GM19463 (cell line): ENCODE results near the gene MYH4.

Experiments used
- ATAC-seq: cut with Tn5 transposase; IDR thresholded peaks from one replicate; pipeline ENCODE4 v1.9.1; 2021; ENCODE audit warnings: mild to moderate bottlenecking, moderate library complexity; ENCODE audit not compliant: unreplicated experiment

The MYH4 gene

DNA sequence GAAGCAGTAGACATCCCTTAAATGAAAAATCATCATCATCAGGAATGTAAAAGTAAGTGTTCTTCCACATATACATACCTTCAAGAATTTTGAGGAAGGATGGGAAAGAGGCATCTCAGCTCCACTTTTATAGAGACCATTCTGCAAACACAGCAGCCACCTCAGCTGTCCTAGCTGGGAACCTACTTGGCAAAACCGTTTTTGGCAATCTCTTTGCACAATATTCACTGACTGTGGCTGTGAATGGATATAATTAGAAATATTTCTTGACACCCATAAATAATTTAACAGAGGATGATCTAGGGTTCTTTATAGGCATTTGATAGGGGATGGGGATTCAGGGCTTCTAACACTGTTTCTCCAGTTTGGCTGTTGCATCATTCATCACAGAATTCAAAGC lies at the start of gene MYH4:
Gene MYH4 (minus strand): TSS at position 101 of the 400 bp plus-strand sequence. CDS start 2,814 bp downstream, outside the sequence.
- no peak for ATAC-seq

DNA sequence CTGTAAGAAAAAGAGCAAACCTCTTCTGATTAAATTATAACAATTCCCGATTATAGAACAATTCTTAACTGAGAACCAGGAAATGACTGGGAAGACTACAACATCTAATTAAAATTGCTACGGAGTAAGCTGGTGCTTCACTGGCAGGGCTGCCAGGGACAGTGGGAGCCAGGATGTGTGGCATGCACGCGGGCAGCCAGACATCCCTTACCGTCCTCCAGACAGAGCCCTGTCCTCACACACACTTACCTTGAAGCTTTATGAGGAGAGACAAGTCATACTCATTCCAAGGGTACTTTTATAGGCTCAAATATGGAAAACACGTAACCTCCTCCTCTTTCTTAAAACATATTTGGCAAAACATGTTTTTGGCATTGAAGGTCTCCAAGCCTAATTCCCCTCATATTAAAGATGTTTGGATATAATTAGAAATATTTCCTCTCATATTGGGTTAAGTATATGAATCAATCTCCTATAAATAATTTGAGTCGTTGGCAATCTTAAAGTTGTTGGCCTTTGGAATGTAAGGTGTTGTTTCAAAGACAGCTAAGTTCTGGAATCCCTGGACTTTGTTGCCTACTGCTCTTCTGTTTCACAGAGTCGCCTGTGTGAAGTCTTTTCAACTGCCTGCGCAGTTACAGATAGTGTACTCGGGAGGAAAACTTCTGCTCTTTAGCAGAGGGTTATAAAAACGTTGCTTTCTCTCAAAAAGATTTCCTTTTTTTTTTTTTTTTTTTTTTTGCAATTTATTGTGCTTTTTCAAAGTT lies 49.1 kb upstream of the MYH4 start, which contains the start of gene MYH1:
Gene MYH1 (minus strand): TSS at position 272 of the 767 bp plus-strand sequence. CDS start 1,900 bp downstream, outside the sequence.
- no peak for ATAC-seq

DNA sequence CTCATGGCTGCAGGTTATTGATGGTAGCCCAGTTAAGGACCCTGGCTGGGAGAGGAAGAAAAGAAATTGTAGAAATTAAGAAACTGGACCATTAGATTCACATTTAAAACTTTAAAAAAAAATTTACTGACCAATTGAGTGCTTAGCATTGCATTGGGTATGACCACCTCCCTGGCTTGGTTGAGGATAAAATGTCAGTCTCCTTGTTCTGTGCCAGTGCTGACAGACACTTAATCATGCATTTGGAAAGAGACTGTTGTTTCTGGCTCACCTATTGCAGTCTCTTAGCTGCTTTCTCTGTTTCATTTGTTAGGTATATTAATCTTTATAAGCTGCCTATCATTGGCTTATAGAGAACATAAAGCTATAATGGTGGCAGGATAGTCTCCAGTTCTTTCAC lies 47.3 kb upstream of the MYH4 start:
- no peak for ATAC-seq

DNA sequence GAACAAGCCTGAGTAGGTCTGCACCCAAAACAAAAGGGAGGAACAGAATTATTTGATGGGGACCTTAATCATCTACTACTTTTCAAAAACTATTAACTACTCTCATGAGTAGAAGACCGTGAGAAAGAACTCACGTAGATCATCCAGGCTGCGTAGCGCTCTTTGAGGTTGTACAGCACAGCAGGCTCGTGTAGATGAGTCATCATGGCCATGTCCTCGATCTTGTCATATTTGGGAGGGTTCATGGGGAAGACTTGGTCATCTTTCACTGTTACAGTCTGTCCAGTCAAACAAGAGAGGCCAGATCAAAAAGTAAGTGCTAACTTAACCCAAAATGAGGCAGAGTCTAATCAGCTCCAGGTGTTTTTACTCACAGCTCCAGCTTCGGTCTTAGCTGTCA lies 46.7 kb upstream of the MYH4 start:
- ATAC-seq = no peak

DNA sequence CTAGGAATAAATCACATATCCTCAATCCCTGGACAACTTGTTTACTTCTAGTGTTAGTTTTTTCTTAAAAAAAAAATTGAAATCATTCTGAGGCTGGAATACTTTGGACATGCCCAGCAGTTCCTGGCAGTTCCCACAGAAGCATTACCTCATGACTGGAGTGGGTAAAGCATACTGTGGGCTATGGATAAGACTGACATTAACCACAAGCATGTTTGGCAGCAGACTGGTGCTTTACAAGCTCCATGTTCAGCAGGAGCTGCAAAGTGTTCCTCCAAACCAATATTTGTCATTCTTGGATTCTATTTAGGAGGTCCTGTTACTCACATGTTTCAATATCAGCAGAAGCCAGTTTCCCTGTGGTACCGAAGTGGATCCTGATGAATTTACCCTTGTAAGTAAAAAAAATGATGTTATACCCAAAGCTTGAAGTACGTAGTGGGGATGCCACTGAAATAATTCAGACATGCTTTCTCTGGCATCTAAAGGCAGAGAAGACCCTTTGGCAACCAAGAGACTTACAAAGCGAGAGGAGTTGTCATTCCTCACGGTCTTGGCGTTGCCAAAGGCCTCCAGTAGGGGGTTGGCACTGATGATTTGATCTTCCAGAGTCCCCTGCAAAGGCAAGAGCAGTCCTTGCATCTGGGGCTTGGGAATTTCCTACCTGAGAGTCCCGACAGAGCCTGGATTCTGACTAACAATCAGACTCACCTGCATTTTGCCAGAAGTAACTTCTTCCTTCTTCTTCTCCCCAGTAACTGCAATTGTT lies 44.1 kb upstream of the MYH4 start:
- no peak for ATAC-seq

DNA sequence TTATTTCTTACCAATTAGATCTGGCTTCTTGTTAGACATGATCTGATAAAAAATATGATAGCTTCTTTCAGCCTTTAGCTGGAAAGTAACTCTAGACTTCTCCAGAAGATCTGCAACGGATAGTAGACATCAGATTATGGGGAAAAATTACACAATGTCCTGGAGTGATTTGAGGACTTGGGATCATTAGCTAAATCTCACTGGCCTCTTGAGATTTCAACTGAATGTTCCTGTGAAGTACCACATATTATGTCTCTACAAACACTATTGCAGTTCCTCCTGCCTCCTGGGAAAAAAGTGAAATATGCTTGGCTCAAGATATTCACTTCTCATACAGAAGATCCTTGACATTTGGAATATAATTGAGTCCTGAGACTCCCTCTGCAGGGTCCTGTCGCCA lies 43.5 kb upstream of the MYH4 start:
- no peak for ATAC-seq

DNA sequence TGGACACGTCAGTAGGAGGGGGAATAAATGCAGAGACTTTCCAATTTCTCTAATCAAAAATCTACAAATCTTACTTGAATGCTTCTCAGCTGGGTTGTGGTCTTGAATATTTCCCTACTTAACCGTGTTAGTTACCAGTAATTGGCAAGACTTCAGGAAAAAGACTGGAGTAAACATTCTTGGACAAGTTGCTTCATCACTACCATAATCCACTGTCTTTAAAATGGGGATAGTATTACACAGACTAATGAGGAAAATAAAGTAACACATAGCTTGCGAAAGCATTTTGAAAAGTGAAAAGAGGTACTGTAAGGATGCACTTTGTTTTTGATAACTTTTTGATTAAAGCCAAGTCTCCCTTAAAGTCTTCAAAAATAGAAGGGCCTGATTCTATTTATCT lies 30.6 kb upstream of the MYH4 start:
- no peak for ATAC-seq

DNA sequence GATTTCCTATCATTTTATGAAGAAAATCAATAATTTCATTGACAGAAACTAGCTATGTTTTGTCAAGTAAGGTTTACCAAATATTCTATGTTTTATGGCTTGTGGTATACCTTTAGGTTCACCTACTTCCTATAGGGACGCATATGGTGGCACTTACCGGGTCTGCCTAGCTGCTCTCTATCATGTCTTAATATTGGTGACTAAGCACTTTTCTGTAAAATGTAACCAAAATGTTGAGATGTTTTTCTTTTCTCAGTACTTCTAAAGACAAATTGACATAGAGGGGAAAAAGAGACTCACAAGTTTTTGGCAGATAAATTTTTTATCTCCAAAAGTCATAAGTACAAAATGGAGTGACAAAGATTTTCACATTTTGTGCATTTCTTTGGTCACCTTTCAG lies 22.6 kb upstream of the MYH4 start:
- no peak for ATAC-seq

DNA sequence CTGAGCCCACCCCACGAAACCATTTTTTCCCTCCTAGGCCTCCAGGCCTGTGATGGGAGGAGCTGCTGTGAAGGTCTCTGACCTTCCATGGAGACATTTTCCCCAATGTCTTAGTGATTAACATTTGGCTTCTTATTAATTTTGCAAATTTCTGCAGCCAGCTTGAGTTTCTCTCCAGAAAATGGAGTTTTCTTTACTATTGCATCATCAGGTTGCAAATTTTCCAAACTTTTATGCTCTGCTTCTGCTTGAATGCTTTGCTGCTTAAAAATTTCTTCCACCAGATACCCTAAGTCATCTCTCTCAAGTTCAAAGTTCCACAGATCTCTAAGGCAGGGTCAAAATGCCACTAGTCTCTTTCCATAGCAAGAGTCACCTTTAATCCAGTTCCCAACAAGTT lies 12.9 kb upstream of the MYH4 start:
- ATAC-seq = no peak

DNA sequence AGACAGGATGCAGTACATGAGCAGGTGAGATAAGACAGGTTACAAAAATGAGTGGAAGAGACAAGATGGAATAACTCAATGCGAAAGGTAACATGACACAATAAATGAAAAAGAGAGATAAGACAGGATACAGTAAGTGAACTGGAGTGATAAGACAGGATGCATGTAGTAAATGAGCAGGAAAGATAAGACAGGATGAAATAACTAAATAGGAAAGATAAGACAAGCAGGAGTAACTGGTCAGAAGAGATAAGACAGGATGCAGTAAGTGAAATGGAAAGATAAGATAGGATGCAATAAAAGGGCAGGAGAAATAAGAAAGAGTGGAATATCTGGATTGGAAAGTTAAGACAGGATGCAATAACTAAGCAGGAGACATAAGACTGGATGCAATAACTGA lies 8.3 kb upstream of the MYH4 start:
- ATAC-seq = no peak

DNA sequence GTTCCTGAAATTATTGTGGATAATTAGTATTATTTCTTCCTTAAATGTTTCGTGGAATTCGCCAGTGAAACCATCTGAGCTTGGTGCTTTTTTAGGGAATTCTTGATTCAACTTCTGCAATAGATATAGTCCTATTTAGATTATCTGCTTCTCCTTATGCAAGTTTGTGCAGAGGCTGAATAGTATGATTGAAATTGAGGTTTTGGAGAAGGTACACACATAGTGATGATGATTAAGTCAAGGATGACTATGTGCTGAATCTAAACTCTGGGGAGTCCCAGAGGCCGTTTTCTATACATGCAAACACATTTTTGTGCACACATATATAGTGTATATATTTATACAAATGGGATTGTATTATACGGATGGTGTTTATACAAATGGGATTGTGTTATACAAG lies 5.2 kb upstream of the MYH4 start:
- ATAC-seq = no peak

DNA sequence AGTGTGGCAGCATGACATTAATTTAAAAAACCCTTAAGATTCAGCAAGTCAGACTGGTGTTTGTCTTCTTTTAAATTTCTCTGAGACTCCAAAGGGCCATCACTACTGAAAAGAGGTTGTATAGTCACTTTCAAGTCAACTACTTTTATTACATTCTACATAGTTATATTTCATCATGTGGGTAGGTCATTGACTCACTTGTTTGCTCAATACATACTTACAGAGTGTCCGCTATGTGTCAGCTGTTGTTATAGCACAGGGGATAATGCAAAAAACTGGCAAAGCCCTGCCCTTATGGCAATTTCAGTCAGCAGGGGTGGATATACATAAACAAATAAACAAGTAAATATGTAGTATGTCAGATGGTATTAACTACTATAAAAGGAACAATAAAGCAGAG lies 2.5 kb upstream of the MYH4 start:
- ATAC-seq = no peak

DNA sequence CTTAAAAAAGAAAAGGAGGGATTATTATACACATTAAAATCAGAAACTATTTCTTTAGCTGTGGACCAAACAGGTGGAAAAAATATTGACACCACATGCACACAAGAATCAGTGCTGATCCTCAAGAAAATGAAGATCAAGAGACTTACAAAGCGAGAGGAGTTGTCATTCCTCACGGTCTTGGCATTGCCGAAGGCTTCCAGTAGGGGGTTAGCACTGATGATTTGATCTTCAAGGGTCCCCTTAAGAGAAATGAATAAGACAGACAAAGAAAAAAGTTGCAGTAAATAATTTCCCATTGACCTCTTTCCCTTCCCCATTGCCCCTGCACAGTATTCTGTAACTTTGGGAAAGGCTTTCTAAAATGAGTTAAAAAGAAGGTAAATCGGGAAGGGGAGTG lies 6.0 kb downstream of the MYH4 start:
- ATAC-seq = no peak

DNA sequence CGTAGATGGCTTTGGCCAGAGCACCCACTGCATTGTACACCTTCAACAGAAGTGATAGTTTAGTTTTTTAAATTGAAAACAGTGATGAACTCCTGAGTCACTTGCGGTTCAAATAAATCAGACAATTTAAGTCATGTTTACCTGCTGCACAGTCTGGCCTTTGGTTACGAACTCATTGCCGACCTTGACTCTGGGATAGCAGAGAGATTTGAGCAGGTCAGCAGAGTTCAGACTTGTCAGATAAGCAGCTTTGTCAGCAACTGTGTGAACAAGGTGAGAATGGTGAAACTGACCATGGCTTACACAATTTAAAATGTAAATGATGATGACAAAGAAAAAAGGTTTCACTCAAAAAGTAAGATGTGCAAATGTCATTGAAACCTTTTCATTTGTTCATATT lies 9.3 kb downstream of the MYH4 start:
- ATAC-seq = no peak

DNA sequence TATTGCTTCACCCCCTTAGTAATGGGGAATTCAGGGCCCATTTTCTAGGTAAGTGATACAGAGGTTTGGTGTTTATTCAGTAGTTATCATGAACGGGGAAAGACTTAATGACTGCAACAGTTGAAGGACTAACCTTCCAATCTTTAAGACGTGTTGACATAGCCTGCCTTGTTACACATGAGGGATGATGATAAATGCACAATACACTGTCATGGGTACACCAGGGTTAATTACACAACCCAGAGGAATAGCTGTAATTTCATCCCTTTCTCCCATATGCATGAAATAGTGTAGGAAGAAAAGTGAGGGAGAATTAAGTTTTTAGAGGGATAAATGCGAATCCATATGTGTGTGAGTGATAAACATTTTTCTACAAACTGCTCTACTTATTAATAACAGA lies 10.7 kb downstream of the MYH4 start:
- no peak for ATAC-seq

DNA sequence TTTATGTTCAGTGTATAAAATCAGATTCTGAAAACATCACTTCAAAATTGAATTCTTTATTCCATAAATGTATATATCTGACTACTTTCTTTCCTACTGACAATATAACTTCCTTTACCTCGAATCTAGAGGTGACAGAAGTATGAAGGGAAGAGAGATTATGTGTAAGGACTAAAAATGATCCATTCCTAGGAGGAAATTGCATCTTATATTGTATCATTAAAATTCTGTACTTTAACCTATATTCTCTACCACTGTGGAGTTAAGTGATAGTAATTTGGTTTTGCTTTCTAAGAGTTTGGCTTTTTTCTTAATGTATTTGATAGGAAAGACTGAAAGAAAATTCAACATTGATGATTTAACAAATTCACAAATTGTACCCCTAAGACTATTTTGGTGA lies 11.4 kb downstream of the MYH4 start:
- ATAC-seq = no peak

DNA sequence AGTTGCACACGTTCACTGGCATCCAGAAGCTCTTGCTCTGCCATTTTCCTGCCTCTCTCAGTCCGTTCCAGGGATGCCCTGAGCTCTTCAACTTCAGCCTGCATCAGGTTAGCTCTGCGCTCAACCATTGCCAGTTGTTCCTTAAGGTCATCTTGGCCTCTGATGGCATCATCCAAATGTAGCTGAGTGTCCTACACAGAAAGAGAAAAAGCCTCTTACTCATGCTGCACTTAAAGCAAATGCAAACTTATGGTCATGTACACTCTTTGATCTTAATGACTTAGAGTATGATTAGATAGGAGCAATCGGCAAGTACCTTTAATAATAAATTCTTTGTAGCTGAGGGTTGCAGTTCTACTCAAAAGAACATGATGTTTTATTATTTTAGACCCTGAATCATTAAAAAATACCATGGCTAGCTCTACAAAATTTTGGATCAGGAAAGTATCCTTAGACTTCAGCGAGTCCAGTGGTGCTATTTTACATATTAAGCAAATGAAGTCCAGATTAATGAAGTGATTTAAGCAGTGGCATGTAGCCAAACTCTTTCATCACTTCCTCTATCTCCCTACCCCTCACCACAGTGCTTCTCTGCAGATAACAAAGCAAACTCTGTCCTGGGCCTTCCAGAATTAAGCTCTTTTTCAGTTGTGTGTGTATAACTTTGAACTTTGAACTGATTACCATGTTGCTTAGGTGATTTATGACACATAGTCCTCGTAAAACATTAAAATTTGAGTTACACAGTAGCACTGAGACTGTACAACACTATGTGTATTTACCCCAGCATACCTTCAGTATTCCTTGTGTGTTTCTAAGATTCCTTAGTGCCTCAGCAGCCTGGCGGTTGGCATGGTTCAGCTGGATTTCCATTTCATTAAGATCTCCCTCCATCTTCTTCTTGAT lies 22.1 kb downstream of the MYH4 start:
- no peak for ATAC-seq

DNA sequence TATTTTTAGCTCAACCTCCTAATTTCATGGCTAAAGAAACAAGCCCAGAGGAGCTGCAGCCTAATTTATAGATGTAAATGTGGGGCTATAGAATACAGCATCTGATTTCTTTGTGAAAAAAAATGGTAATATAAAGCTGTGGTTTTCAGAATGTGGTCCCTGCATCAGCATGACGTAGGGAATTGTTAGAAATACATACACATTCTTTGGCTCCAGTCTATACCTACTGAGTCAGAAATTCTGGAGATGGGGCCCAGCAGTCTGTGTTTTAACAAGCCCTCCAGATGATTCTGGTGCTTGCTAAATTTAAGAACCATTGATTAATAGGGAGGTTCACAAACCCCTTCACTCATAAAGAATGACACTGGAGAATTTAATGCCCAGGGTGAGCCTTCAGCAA lies 29.5 kb downstream of the MYH4 start:
- ATAC-seq = no peak

DNA sequence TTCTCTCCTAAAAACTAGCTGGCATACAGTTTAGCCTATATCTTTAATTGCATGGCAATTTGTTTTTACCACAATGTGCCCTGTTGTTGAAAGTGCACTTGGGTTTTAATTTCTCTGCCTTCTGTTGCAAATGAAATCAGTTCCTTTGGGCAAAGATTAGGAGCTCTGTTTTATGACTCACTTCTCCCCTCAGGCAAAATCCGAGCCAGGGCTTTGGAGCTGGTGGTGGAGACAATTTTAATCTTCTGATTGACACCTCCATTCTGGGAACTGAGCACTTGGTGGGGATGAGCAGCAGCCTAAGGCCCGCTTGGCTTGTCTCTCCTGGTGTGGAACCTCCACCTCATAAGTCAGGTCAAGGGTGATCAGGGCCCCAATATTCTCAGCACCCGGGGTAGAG lies 34.3 kb downstream of the MYH4 start:
- ATAC-seq = no peak

DNA sequence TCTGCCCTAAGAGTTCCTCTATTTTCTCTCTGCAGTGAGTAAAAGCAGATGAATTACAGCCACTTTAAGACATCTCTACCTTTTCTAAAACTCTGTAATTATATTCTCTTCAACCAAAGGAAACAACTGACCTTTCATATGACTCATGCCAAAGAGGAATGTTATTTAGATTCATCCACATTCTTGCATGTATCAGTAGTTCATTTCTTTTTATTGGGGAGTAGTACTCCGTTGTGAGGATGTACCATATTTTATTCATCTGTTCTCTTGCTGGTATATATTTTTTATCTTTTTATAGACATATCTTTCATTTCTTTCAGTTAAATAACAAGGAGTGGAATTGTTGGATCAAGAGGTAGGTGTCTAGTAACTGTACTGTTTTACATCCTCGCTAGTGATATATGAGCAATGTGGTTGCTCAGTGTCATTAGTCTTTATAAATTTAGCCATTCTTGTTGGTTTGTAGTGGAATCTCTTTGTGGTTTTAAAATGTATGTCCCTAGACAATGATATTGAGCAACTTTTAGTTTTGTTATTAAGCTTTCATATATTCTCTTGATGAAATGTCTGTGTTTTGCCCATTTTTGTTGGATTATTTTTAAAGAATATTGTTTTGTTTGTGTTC lies 39.8 kb downstream of the MYH4 start:
- no peak for ATAC-seq

DNA sequence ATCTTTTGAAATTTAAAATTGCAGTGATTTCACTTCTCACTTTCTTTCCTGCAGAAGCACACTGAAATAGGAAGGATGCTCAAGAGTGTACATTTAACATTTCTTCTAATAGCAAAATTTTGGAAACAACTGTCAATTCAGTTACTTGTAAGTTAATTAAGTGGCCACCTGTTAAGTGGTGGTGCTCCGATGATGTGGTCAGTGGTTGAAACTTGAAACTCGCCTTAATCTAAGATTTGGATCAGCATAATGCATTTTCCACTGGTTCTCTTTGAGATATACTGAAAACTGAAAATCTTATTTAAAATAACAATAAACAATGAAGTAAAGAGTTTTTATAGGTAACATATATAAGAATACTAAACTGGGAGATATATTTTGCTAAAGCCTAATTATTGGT lies 40.6 kb downstream of the MYH4 start:
- ATAC-seq = no peak
